Suppressor macrophage treated with lipopolysaccharide for 4 hours (primary cell): ENCODE results near the gene CDC20.
A peak's percentile ranks its signal among the peaks of the same experiment; 100 is the strongest.

Experiments used
- DNase-seq: peaks from one replicate; pipeline ENCODE4 v3.0.0-alpha.2; 2020

The CDC20 gene

GRCh38 chr1:43358746-43359693 lies at the start of gene CDC20:
CDC20 (plus strand) TSS chr1:43358981; CDS start chr1:43359216, 235 bp downstream.
- DNase-seq: peak; percentile 99

- no peak for DNase-seq
Measured at GRCh38 chr1:43309405-43310025, 49.3 kb upstream of the CDC20 start.

- no peak for DNase-seq
Measured at GRCh38 chr1:43311521-43311920, 47.3 kb upstream of the CDC20 start.

GRCh38 chr1:43312212-43312623 lies 46.6 kb upstream of the CDC20 start:
- DNase-seq: no peak

- DNase-seq: no peak
Measured at GRCh38 chr1:43312663-43313515, 45.9 kb upstream of the CDC20 start.

- DNase-seq: no peak
Measured at GRCh38 chr1:43313771-43314170, 45.0 kb upstream of the CDC20 start.

- DNase-seq: no peak
Measured at GRCh38 chr1:43314233-43314632, 44.5 kb upstream of the CDC20 start.

GRCh38 chr1:43315481-43315880 lies 43.3 kb upstream of the CDC20 start:
- DNase-seq: no peak

- no peak for DNase-seq
Measured at GRCh38 chr1:43315963-43316737, 42.6 kb upstream of the CDC20 start.

GRCh38 chr1:43316738-43317520 lies 41.9 kb upstream of the CDC20 start:
- no peak for DNase-seq

GRCh38 chr1:43317817-43318471 lies 40.8 kb upstream of the CDC20 start:
- no peak for DNase-seq

- no peak for DNase-seq
Measured at GRCh38 chr1:43318831-43319230, 40.0 kb upstream of the CDC20 start.

GRCh38 chr1:43319288-43319687 lies 39.5 kb upstream of the CDC20 start:
- DNase-seq: no peak

GRCh38 chr1:43319766-43320165 lies 39.0 kb upstream of the CDC20 start:
- no peak for DNase-seq

GRCh38 chr1:43321331-43321891 lies 37.4 kb upstream of the CDC20 start:
- no peak for DNase-seq

- no peak for DNase-seq
Measured at GRCh38 chr1:43322506-43322905, 36.3 kb upstream of the CDC20 start.

- no peak for DNase-seq
Measured at GRCh38 chr1:43324810-43325209, 34.0 kb upstream of the CDC20 start.

GRCh38 chr1:43325381-43325780 lies 33.4 kb upstream of the CDC20 start:
- no peak for DNase-seq

- no peak for DNase-seq
Measured at GRCh38 chr1:43327549-43328292, 31.1 kb upstream of the CDC20 start.
